Peyer's patch (tissue), 4 donors: ENCODE measurements around the gene CCDC167. TPM values are rescaled to one million over a fixed set of nuclear protein-coding genes. Genes with fewer than 3 reads are reported as not detected.
A peak's percentile ranks its signal among the peaks of the same experiment; 100 is the strongest.

Source experiments
- DNase-seq, 3 donors: peaks; one replicate each; pipeline ENCODE4 v3.0.0-alpha.2; 2017 to 2019
- H3K27ac ChIP-seq, 4 donors: fragments of 200-600 bp; sonication (generic); one replicate each; pipeline ENCODE4 v1.5.1; 2016 to 2019
- H3K27me3 ChIP-seq, 2 donors: fragments of 200-600 bp; sonication (generic); one replicate each; pipeline ENCODE4 v1.5.1; 2019
- H3K36me3 ChIP-seq, 3 donors: fragments of 200-600 bp; sonication (generic); one replicate each; pipeline ENCODE4 v1.5.1; 2016 to 2019
- H3K4me1 ChIP-seq, 4 donors: fragments of 200-600 bp; sonication (generic); one replicate each; pipeline ENCODE4 v1.5.1; 2016 to 2019
- H3K4me3 ChIP-seq, 4 donors: fragments of 200-600 bp; sonication (generic); 1 replicate in 3 of 4; 2 replicates in 1 of 4; pipeline ENCODE4 v1.5.1; 2016 to 2019; ENCODE audit warnings: mild to moderate bottlenecking in 1 of 4
- H3K9me3 ChIP-seq, 4 donors: fragments of 200-600 bp; sonication (generic); one replicate each; pipeline ENCODE4 v1.5.1; 2016 to 2019; ENCODE audit warnings: mild to moderate bottlenecking in 1 of 4
- CTCF ChIP-seq, 6 experiments: fragments of 450-650 bp in 4 of 6; fragments of 200-600 bp in 2 of 6; sonication (generic) in 1 of 6; IDR thresholded peaks; one replicate each; pipeline ENCODE4 v1.5.1; 2017 to 2019; ENCODE audit warnings: antibody characterized with exemption in 6 of 6, mild to moderate bottlenecking in 3 of 6, moderate library complexity in 1 of 6
- POLR2A ChIP-seq, 2 donors: fragments of 450-650 bp; IDR thresholded peaks; one replicate each; pipeline ENCODE4 v1.5.1; 2017; ENCODE audit warnings: antibody characterized with exemption in 2 of 2, mild to moderate bottlenecking in 2 of 2, moderate library complexity in 2 of 2
- total RNA-seq, 4 donors: library from RNA; depleted of rRNA; stranded (reverse); fragments of >200 nt; gene quantifications; one replicate each; pipeline ENCODE4 v1.1.0, GENCODE V29; 2016

Gene CCDC167
- total RNA-seq, 4 donors from 2014 or later, result 8.0 to 28.1 (median 19.3) TPM

- Histone ChIP-seq H3K4me3 (no peak overlapping the region), H3K27ac (no peak overlapping the region), H3K4me1 (peaks cover 0 to 11% (median 8%) of the 10 kb centered on the region in 4 donors), H3K9me3 (no peaks in the 10 kb centered on the region), H3K36me3 (no peaks in the 10 kb centered on the region), H3K27me3 (peaks cover 0 to 15% of the 10 kb centered on the region in 2 donors)
- no peak for DNase-seq
- TF ChIP-seq POLR2A (IDR thresholded peaks at IDR 0.05) (no peak), CTCF (IDR thresholded peaks at IDR 0.05) (peak in 3 of 6 experiments; percentile 5 to 21 (median 19))
Measured at GRCh38 chr6:37538107-37538506, 38.4 kb upstream of the CCDC167 start.

GRCh38 chr6:37537548-37537947, 37.9 kb upstream of the CCDC167 start:
- Histone ChIP-seq H3K9me3 (no peaks in the 10 kb centered on the region), H3K36me3 (no peaks in the 10 kb centered on the region), H3K4me3 (no peak overlapping the region), H3K27me3 (peaks cover 0 to 15% of the 10 kb centered on the region in 2 donors), H3K27ac (no peak overlapping the region), H3K4me1 (peaks cover 0 to 11% (median 8%) of the 10 kb centered on the region in 4 donors)
- no peak for DNase-seq
- TF ChIP-seq CTCF (IDR thresholded peaks at IDR 0.05), result no peak
- no peak for TF ChIP-seq POLR2A (IDR thresholded peaks at IDR 0.05)

- H3K27ac ChIP-seq, result no peak overlapping the region
- no peak for TF ChIP-seq CTCF (IDR thresholded peaks at IDR 0.05)
- no peak for TF ChIP-seq POLR2A (IDR thresholded peaks at IDR 0.05)
- H3K27me3 ChIP-seq, result peaks cover 0 to 15% of the 10 kb centered on the region in 2 donors
- no peaks in the 10 kb centered on the region for H3K36me3 ChIP-seq
- no peak for DNase-seq
- peak overlapping the region; percentile 21 to 46 (median 35) for H3K4me3 ChIP-seq
- peaks cover 0 to 11% (median 8%) of the 10 kb centered on the region in 4 donors for H3K4me1 ChIP-seq
- no peaks in the 10 kb centered on the region for H3K9me3 ChIP-seq
Measured at GRCh38 chr6:37536491-37537190, 36.9 kb upstream of the CCDC167 start.

- TF ChIP-seq POLR2A (IDR thresholded peaks at IDR 0.05), result no peak
- no peak for TF ChIP-seq CTCF (IDR thresholded peaks at IDR 0.05)
- peaks cover 0 to 15% of the 10 kb centered on the region in 2 donors for H3K27me3 ChIP-seq
- no peaks in the 10 kb centered on the region for H3K36me3 ChIP-seq
- peak overlapping the region; percentile 21 to 46 (median 35) for H3K4me3 ChIP-seq
- peak in 2 of 3 donors; percentile 31 to 64 for DNase-seq
- no peaks in the 10 kb centered on the region for H3K9me3 ChIP-seq
- no peak overlapping the region for H3K27ac ChIP-seq
- peaks cover 0 to 11% (median 8%) of the 10 kb centered on the region in 4 donors for H3K4me1 ChIP-seq
Measured at GRCh38 chr6:37535759-37536490, 36.2 kb upstream of the CCDC167 start.

GRCh38 chr6:37535428-37535758, 35.7 kb upstream of the CCDC167 start:
- no peak for DNase-seq
- TF ChIP-seq CTCF (IDR thresholded peaks at IDR 0.05) (no peak), POLR2A (IDR thresholded peaks at IDR 0.05) (no peak)
- H3K27me3 ChIP-seq, result peaks cover 0 to 15% of the 10 kb centered on the region in 2 donors

More at GRCh38 chr6:37535428-37535758, 35.7 kb upstream of the CCDC167 start:
- Histone ChIP-seq H3K4me1 (peaks cover 0 to 11% (median 8%) of the 10 kb centered on the region in 4 donors), H3K27ac (no peak overlapping the region), H3K36me3 (no peaks in the 10 kb centered on the region), H3K4me3 (peak overlapping the region in 3 of 4 donors; percentile 34 to 46 (median 36)), H3K9me3 (no peaks in the 10 kb centered on the region)
